Neural cell (in vitro differentiated cells): Measurements from ENCODE around the gene GMPPA. TPM values are rescaled to one million over a fixed set of nuclear protein-coding genes. Genes with fewer than 3 reads are reported as not detected.

Source experiments
- H2AFZ ChIP-seq: fragments of 200-600, 300-800 bp; sonication (generic), shearing (Covaris generic); 2 replicates; pipeline ENCODE4 v1.6.0; 2014; ENCODE audit warnings: low read depth, mild to moderate bottlenecking, antibody characterized with exemption, low read length, moderate library complexity
- H3F3A ChIP-seq: fragments of 200-600 bp; shearing (Covaris generic); 2 replicates; pipeline ENCODE4 v1.6.1; 2016; ENCODE audit warnings: mild to moderate bottlenecking, moderate library complexity, mixed read lengths, antibody characterized with exemption, low read length; ENCODE audit not compliant: insufficient read depth, poor library complexity, severe bottlenecking
- H3K27ac ChIP-seq: fragments of 200-600, 300-800 bp; sonication (generic), shearing (Covaris generic); 2 replicates; pipeline ENCODE4 v1.5.1; 2014; ENCODE audit warnings: mild to moderate bottlenecking, low read length, moderate library complexity
- H3K27me3 ChIP-seq: fragments of 300-800, 200-600 bp; sonication (generic), shearing (Covaris generic); 2 replicates; pipeline ENCODE4 v1.6.0; 2014; ENCODE audit warnings: mild to moderate bottlenecking, low read depth, low read length, moderate library complexity; ENCODE audit not compliant: insufficient read depth
- H3K36me3 ChIP-seq: fragments of 300-800, 200-600 bp; sonication (generic), shearing (Covaris generic); 2 replicates; pipeline ENCODE4 v1.5.1; 2014; ENCODE audit warnings: mild to moderate bottlenecking, antibody characterized with exemption, low read length, moderate library complexity; ENCODE audit not compliant: insufficient read depth
- H3K4me2 ChIP-seq: fragments of 300-800, 200-600 bp; sonication (generic), shearing (Covaris generic); 2 replicates; pipeline ENCODE4 v1.6.0; 2014; ENCODE audit warnings: mild to moderate bottlenecking, low read length
- H3K4me3 ChIP-seq: fragments of 300-800, 200-600 bp; sonication (generic), shearing (Covaris generic); 2 replicates; pipeline ENCODE4 v1.5.1; 2014; ENCODE audit warnings: mild to moderate bottlenecking, low read length, moderate library complexity
- H3K79me2 ChIP-seq: fragments of 200-600 bp; shearing (Covaris generic); replicated peaks from 2 replicates; pipeline ENCODE4 v1.6.0; 2014; ENCODE audit warnings: mild to moderate bottlenecking, low read length, moderate library complexity; ENCODE audit not compliant: insufficient read depth
- H3K9ac ChIP-seq: fragments of 300-800, 200-600 bp; sonication (generic), shearing (Covaris generic); 2 replicates; pipeline ENCODE4 v1.6.1; 2016; ENCODE audit warnings: mild to moderate bottlenecking, low read length, mixed read lengths
- H3K9me2 ChIP-seq: fragments of 200-600 bp; shearing (Covaris generic); 2 replicates; pipeline ENCODE4 v1.6.1; 2016; ENCODE audit warnings: mild to moderate bottlenecking, low read length, mixed read lengths; ENCODE audit not compliant: insufficient read depth
- H3K9me3 ChIP-seq: fragments of 200-600, 300-800 bp; sonication (generic), shearing (Covaris generic); 2 replicates; pipeline ENCODE4 v1.6.1; 2016; ENCODE audit warnings: mild to moderate bottlenecking, mixed run types, low read length, moderate library complexity, mixed read lengths
- H4K20me1 ChIP-seq: fragments of 200-600 bp; shearing (Covaris generic); 2 replicates; pipeline ENCODE4 v1.6.1; 2016; ENCODE audit warnings: mild to moderate bottlenecking, mixed run types; ENCODE audit not compliant: insufficient read depth
- EP300 ChIP-seq: fragments of 450-650 bp; conservative IDR thresholded peaks from 2 replicates; pipeline ENCODE4 v1.6.1; 2014; ENCODE audit warnings: antibody characterized with exemption, mild to moderate bottlenecking, moderate library complexity; ENCODE audit not compliant: poor library complexity, severe bottlenecking
- EZH2 ChIP-seq: fragments of 200-600, 300-800 bp; shearing (Covaris generic), sonication (generic); IDR thresholded peaks from 2 replicates; pipeline ENCODE4 v1.6.1; 2014; ENCODE audit warnings: antibody characterized with exemption, low read length, borderline replicate concordance, mild to moderate bottlenecking; ENCODE audit not compliant: insufficient read depth, poor library complexity, severe bottlenecking
- MXI1 ChIP-seq: fragments of 450-650 bp; conservative IDR thresholded peaks from 2 replicates; pipeline ENCODE4 v1.6.1; 2014; ENCODE audit warnings: antibody characterized with exemption, mild to moderate bottlenecking; ENCODE audit not compliant: poor library complexity, severe bottlenecking
- POLR2AphosphoS5 ChIP-seq: IDR thresholded peaks from 2 replicates; pipeline ENCODE4 v1.6.1; 2012
- RAD21 ChIP-seq: fragments of 450-650 bp; conservative IDR thresholded peaks from 2 replicates; pipeline ENCODE4 v1.6.1; 2014; ENCODE audit warnings: antibody characterized with exemption, mild to moderate bottlenecking, moderate library complexity
- SMC3 ChIP-seq: fragments of 450-650 bp; conservative IDR thresholded peaks from 2 replicates; pipeline ENCODE4 v1.6.1; 2014; ENCODE audit warnings: antibody characterized with exemption, mild to moderate bottlenecking, moderate library complexity; ENCODE audit not compliant: poor library complexity
- TAF1 ChIP-seq: IDR thresholded peaks from 2 replicates; pipeline ENCODE4 v1.6.1; 2012; ENCODE audit warnings: low read depth
- polyA plus RNA-seq: library from polyadenylated mRNA; depleted of rRNA; stranded (reverse); fragments of >200 nt; gene quantifications from 2 replicates; pipeline ENCODE4 v1.2.3, GENCODE V29; 2014
- TF ChIP-seq, protein P1 (sequence below): IDR thresholded peaks from 2 replicates; pipeline ENCODE4 v1.6.1; 2012; ENCODE audit warnings: borderline replicate concordance
- TF ChIP-seq, protein P2 (sequence below): fragments of 450-650 bp; IDR thresholded peaks from 2 replicates; pipeline ENCODE4 v1.5.1; 2014; ENCODE audit warnings: antibody characterized with exemption, mild to moderate bottlenecking, moderate library complexity; ENCODE audit not compliant: poor library complexity, severe bottlenecking

GMPPA gene
- polyA plus RNA-seq, 1 donor from 2014 or later = 20.4 TPM

DNA sequence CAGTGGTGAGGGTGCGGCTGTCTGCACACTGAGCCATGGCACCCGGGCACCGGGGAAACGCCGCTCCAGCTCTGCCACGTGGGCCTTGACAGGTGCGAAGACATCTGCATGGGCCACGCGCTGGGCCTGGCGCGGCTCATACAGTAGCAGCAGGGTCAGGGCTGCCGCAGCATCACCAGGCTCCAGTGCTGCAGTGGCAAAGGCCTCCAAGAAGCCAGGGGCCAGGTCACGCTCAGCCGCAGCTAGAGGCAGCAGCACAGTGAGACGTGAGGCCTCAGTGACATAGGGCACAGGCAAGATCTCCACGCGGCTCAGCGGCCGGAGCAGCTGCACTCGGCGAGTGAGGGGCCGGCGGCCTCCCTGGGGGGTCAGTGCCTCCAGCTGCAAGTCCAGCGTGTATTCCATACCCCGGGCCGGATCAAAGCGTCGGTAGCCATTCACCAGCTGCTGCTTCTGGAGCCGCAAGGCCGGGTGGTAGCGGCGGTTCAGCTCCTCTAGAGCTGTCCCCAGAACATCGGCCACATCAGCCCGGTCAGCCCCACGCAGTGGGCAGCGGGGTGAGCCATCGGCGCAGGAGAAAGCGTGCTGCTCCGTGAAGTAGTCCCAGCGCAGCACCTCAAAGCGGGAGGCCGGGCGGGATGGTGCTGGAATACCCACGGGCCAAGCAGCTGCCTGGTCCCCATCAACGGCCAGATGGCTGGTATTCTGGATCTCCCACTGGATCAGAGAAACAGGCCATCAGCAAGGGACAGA is 41.4 kb downstream of the GMPPA start:
- Histone ChIP-seq H3K4me2 (no peak overlapping the region), H3K27ac (no peak overlapping the region), H4K20me1 (no peaks in the 10 kb centered on the region), H3K9me2 (no peaks in the 10 kb centered on the region), H3K9me3 (no peaks in the 10 kb centered on the region), H3K36me3 (peaks cover 5% of the 10 kb centered on the region), H3K9ac (no peak overlapping the region), H3K79me2 (peaks cover 11% of the 10 kb centered on the region), H3K27me3 (no peaks in the 10 kb centered on the region), H3F3A (no peaks in the 10 kb centered on the region), H2AFZ (no peak overlapping the region), H3K4me3 (no peak overlapping the region)
- TF ChIP-seq RAD21 = no peak
- TF ChIP-seq, protein P1, sequence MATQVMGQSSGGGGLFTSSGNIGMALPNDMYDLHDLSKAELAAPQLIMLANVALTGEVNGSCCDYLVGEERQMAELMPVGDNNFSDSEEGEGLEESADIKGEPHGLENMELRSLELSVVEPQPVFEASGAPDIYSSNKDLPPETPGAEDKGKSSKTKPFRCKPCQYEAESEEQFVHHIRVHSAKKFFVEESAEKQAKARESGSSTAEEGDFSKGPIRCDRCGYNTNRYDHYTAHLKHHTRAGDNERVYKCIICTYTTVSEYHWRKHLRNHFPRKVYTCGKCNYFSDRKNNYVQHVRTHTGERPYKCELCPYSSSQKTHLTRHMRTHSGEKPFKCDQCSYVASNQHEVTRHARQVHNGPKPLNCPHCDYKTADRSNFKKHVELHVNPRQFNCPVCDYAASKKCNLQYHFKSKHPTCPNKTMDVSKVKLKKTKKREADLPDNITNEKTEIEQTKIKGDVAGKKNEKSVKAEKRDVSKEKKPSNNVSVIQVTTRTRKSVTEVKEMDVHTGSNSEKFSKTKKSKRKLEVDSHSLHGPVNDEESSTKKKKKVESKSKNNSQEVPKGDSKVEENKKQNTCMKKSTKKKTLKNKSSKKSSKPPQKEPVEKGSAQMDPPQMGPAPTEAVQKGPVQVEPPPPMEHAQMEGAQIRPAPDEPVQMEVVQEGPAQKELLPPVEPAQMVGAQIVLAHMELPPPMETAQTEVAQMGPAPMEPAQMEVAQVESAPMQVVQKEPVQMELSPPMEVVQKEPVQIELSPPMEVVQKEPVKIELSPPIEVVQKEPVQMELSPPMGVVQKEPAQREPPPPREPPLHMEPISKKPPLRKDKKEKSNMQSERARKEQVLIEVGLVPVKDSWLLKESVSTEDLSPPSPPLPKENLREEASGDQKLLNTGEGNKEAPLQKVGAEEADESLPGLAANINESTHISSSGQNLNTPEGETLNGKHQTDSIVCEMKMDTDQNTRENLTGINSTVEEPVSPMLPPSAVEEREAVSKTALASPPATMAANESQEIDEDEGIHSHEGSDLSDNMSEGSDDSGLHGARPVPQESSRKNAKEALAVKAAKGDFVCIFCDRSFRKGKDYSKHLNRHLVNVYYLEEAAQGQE = no peak
- no peak for TF ChIP-seq SMC3
- no peak for TF ChIP-seq POLR2AphosphoS5
- TF ChIP-seq TAF1 = no peak
- TF ChIP-seq MXI1 = no peak
- no peak for TF ChIP-seq EZH2
- TF ChIP-seq EP300 = no peak
- TF ChIP-seq, protein P2, sequence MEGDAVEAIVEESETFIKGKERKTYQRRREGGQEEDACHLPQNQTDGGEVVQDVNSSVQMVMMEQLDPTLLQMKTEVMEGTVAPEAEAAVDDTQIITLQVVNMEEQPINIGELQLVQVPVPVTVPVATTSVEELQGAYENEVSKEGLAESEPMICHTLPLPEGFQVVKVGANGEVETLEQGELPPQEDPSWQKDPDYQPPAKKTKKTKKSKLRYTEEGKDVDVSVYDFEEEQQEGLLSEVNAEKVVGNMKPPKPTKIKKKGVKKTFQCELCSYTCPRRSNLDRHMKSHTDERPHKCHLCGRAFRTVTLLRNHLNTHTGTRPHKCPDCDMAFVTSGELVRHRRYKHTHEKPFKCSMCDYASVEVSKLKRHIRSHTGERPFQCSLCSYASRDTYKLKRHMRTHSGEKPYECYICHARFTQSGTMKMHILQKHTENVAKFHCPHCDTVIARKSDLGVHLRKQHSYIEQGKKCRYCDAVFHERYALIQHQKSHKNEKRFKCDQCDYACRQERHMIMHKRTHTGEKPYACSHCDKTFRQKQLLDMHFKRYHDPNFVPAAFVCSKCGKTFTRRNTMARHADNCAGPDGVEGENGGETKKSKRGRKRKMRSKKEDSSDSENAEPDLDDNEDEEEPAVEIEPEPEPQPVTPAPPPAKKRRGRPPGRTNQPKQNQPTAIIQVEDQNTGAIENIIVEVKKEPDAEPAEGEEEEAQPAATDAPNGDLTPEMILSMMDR = no peak

DNA sequence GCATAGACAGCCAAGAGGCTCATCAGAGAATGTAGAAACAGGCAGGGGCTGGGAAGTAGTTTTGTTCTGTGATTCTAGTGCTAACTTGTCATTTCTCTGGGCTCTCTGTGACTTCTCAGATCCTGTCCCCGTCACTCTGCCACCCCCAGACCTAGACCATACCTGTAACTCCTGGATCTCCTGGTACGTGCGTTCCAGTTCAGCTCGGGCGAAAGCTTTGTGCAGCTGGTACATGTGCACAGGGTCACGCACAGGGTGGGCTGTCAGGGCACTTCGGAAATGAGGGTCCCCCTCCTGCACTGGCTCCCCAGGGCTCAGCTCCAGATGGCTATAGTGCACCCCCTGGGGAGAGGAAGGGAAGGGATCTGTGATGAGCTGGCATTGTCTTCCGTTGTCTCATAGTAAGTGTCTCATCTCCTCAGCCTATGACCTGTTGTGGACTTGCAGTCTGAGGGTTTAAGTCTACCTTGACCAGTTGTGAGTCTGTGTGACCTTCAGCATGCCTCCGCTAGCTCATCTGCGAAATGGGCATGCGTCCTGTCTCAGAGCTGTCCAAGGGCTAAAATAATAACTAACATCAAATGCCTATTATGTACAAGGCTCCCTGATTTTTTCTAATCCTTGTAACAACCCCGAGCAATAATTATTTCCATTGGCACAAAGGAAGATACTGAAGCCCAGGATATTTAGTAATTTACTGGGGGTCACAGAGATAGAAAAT is 42.3 kb downstream of the GMPPA start:
- no peak overlapping the region for H2AFZ ChIP-seq
- H3K9ac ChIP-seq = no peak overlapping the region
- H3F3A ChIP-seq = no peaks in the 10 kb centered on the region
- no peaks in the 10 kb centered on the region for H3K9me3 ChIP-seq
- peaks cover 5% of the 10 kb centered on the region for H3K36me3 ChIP-seq
- peaks cover 2% of the 10 kb centered on the region for H4K20me1 ChIP-seq
- H3K79me2 ChIP-seq = peaks cover 17% of the 10 kb centered on the region
- H3K4me3 ChIP-seq = no peak overlapping the region
- H3K27me3 ChIP-seq = no peaks in the 10 kb centered on the region
- TF ChIP-seq SMC3 (no peak), RAD21 (no peak), EZH2 (no peak), POLR2AphosphoS5 (no peak)
- TF ChIP-seq, protein P2 = no peak
- H3K4me2 ChIP-seq = no peak overlapping the region
- no peak overlapping the region for H3K27ac ChIP-seq
- no peaks in the 10 kb centered on the region for H3K9me2 ChIP-seq
